ENCODE results near the gene APBB2.

APBB2 gene

DNA sequence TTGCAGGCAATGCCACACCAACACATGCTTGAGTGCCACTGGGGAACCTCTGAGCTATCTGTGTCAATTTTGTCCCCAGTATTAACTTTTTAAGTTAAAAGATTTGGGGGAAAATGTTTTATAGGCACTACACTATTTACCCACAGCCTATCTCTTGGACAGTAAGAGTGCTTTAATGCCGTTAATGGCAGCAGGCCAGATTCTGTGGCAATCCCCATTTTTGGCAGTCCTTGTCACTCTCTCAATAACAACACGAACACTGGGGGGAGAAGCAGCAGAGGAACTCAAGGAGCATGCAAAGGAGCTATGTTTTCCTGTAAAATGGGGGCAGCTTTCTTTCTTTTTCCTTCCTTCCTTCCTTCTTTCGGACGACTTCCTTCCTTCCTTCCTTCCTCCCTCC, 296.0 kb downstream of the APBB2 start:
- Histone ChIP-seq H3K36me3 (ENCODE audit: control insufficient read depth, insufficient read depth, low read length) (no peaks in the 10 kb centered on the region), H3K9me3 (ENCODE audit: control insufficient read depth, low read length) (no peaks in the 10 kb centered on the region), H3K4me1 (ENCODE audit: control insufficient read depth, insufficient read depth, low read length, poor library complexity, severe bottlenecking) (peaks cover 10% of the 10 kb centered on the region), H3K4me3 (ENCODE audit: extremely low read depth, insufficient read depth, low read length, poor library complexity, severe bottlenecking) (no peak overlapping the region), H3K27ac (ENCODE audit: low read depth, low read length, severe bottlenecking) (no peak overlapping the region)
- 50 to 71% methylated on average over 2 of the region's 4 CpGs for WGBS, 2 experiments (ENCODE audit: insufficient coverage in 2 of 2)

DNA sequence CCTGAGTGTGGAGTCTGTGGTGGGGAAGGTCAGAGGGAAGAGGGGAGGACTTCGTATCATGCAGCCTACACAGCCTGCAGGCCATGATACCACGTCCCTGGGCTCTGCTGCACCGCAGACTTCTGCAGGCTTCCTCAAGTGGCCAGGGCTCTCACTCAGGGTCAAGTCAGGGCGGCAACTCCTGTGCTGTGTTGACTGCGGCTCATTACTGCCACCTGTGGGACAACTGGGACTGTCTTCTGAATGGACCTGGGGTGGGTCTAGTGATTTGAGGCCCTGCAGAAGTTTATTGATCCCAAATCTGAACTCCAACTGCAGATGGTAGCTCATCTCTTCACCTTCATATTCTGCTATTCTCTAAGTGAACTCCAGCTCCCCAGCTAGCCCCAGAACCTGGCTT, 297.5 kb downstream of the APBB2 start:
- H3K9me3 ChIP-seq (ENCODE audit: control insufficient read depth, low read length): no peaks in the 10 kb centered on the region
- H3K4me3 ChIP-seq (ENCODE audit: extremely low read depth, insufficient read depth, low read length, poor library complexity, severe bottlenecking): no peak overlapping the region
- H3K4me1 ChIP-seq (ENCODE audit: control insufficient read depth, insufficient read depth, low read length, poor library complexity, severe bottlenecking): peaks cover 10% of the 10 kb centered on the region
- WGBS, 2 experiments (ENCODE audit: insufficient coverage in 2 of 2): 40 to 76% methylated on average over 1 to 3 of the region's 5 CpGs
- no peak overlapping the region for H3K27ac ChIP-seq (ENCODE audit: low read depth, low read length, severe bottlenecking)
- H3K36me3 ChIP-seq (ENCODE audit: control insufficient read depth, insufficient read depth, low read length): no peaks in the 10 kb centered on the region

DNA sequence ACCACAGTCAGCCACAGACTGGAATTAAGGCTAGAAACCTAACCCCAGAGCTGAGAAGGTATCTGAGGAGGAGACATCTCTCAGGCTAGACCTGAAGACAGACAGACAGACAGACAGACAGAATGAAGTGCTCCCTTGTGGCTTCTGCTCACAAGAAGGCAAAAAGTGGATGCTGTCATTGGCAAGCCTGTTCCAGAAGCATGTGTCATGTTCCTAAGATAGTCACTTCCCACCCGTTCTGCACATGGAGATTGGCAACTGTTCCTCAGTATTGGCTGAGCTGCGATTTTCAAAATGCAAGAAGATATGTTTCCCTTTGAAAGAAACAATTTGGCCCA, 298.2 kb downstream of the APBB2 start:
- Histone ChIP-seq H3K4me1 (ENCODE audit: control insufficient read depth, insufficient read depth, low read length, poor library complexity, severe bottlenecking) (peaks cover 10% of the 10 kb centered on the region), H3K4me3 (ENCODE audit: extremely low read depth, insufficient read depth, low read length, poor library complexity, severe bottlenecking) (no peak overlapping the region), H3K9me3 (ENCODE audit: control insufficient read depth, low read length) (no peaks in the 10 kb centered on the region), H3K36me3 (ENCODE audit: control insufficient read depth, insufficient read depth, low read length) (no peaks in the 10 kb centered on the region), H3K27ac (ENCODE audit: low read depth, low read length, severe bottlenecking) (no peak overlapping the region)
- 83 to 97% methylated on average over 2 of the region's 2 CpGs for WGBS, 2 experiments (ENCODE audit: insufficient coverage in 2 of 2)

DNA sequence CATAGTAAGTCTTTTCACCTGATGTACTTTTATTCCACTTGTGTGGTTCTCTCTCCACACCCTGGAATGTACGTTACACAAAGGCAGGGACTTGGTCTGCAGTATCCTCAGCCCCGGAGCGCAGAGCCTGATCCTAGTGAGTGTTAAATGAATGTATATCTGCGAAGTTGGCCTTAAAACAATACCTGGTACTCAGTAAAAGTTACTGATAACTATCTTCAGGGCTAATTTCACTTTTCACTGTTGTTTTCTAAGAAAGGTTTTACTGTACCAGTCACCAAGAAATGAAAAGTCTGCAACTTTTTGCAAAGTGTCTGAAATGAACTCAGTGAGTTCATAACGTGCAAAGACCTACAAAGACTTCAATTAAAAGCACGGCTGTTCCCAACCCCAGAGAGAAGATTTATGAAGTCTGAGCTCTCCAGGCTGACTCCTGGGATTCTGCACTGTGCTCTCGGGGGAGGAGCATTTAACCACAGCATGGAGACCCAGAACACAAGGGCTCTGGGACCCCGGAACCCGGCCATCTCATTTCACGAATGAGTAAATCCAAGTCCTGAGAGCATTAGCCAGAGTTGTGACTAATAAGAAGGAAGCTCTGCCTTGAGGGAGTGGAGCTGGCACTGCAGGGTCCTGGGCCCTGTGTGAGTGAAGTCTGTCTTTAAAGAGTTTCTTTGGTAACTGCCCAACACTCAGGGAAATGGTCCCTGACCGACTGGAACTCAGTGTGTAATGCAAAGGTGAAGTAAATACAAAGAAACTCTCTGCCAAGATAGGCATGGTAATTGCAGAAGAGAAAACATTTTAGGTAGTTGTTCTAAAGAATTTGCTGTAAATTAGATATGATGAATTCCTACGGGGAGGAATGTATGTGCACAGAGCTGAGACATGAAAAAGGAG, 298.8 kb downstream of the APBB2 start:
- H3K36me3 ChIP-seq (ENCODE audit: control insufficient read depth, insufficient read depth, low read length): no peaks in the 10 kb centered on the region
- no peaks in the 10 kb centered on the region for H3K9me3 ChIP-seq (ENCODE audit: control insufficient read depth, low read length)
- 89 to 91% methylated on average over 8 to 10 of the region's 12 CpGs for WGBS, 2 experiments (ENCODE audit: insufficient coverage in 2 of 2)
- peak overlapping the region; percentile 18 for H3K27ac ChIP-seq (ENCODE audit: low read depth, low read length, severe bottlenecking)
- H3K4me1 ChIP-seq (ENCODE audit: control insufficient read depth, insufficient read depth, low read length, poor library complexity, severe bottlenecking): peaks cover 10% of the 10 kb centered on the region
- no peak overlapping the region for H3K4me3 ChIP-seq (ENCODE audit: extremely low read depth, insufficient read depth, low read length, poor library complexity, severe bottlenecking)

DNA sequence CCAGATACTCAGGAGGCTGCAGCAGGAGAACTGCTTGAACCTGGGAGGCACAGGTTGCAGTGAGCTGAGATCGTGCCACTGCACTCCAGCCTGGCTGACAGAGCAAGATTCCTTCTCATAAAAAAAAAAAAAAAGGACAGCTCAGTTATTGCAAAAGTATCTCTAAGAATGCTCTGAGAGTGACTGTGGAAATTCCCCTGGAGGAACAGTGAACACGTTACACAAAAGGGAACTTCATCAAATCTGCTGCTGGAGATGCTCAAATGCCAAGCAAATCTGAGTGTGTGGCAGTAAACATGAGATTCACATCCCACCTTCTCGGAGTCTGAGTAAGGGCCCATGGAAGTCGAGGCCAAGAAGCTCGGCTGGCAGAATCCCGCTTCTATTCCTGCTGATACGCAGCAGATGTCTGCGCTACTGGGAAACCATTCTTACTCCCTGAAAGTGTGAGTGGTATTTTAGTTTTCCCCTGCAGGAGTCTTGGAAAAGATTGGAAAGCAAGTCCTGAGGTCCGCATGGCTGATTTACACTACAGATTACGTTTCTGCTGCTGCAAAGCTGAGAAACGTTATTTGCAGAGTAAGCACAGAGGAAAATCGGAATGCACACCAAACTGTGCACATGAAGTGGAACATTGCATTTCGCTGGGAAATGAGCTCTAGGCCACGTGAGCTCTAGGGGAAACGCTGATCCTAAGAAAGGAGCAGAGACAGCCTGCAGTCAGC, 301.7 kb downstream of the APBB2 start:
- 93% methylated on average over 13 to 14 of the region's 15 CpGs for WGBS, 2 experiments (ENCODE audit: insufficient coverage in 2 of 2)
- Histone ChIP-seq H3K27ac (ENCODE audit: low read depth, low read length, severe bottlenecking) (no peak overlapping the region), H3K36me3 (ENCODE audit: control insufficient read depth, insufficient read depth, low read length) (no peaks in the 10 kb centered on the region), H3K4me3 (ENCODE audit: extremely low read depth, insufficient read depth, low read length, poor library complexity, severe bottlenecking) (no peak overlapping the region), H3K9me3 (ENCODE audit: control insufficient read depth, low read length) (no peaks in the 10 kb centered on the region), H3K4me1 (ENCODE audit: control insufficient read depth, insufficient read depth, low read length, poor library complexity, severe bottlenecking) (peaks cover 26% of the 10 kb centered on the region)

DNA sequence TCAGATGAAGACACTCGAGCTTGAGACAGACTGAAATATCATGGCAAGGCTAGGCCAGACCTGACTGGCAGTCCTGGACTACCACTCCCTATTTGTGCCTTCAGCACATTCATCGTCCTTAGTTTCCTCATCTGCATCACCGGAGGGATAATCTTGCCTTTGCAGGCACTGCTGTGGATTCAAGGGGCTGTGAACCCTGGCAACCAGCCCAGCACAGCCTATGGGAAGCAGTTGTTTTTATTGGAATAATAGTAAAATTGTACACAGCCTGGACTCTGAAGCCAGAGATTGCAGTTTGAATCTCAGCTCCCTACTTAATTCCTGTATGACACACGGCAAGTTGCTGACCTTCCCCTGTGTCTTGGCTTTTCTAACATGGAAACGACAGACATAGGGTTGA, 303.6 kb downstream of the APBB2 start:
- 85 to 87% methylated on average over 5 of the region's 5 CpGs for WGBS, 2 experiments (ENCODE audit: insufficient coverage in 2 of 2)
- H3K27ac ChIP-seq (ENCODE audit: low read depth, low read length, severe bottlenecking): no peak overlapping the region
- H3K36me3 ChIP-seq (ENCODE audit: control insufficient read depth, insufficient read depth, low read length): no peaks in the 10 kb centered on the region
- H3K4me3 ChIP-seq (ENCODE audit: extremely low read depth, insufficient read depth, low read length, poor library complexity, severe bottlenecking): no peak overlapping the region
- H3K4me1 ChIP-seq (ENCODE audit: control insufficient read depth, insufficient read depth, low read length, poor library complexity, severe bottlenecking): peaks cover 20% of the 10 kb centered on the region
- H3K9me3 ChIP-seq (ENCODE audit: control insufficient read depth, low read length): no peaks in the 10 kb centered on the region

DNA sequence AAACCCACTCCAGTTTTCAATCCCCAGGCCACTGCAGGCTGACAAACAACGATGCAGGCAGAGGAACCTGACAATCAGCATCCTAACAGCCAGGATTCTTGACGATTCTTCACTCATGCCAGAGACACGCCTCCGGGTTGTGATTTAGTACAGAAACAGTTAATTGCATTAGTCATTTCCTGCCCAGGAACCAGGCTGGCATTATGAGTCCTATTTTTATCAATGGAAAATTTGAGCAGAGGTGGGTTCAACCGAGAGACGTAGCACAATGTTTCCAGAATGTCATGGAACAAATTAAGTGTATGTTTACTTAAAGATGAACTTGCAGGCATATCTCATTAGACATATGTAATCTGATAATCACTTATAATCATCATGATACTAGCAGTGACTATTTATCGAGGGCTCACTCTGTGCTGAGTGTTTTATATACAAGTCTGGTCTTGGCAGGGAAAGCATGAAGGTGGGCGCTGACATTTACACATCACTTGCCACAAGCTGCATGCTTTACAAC, 304.9 kb downstream of the APBB2 start:
- peaks cover 16% of the 10 kb centered on the region for H3K4me1 ChIP-seq (ENCODE audit: control insufficient read depth, insufficient read depth, low read length, poor library complexity, severe bottlenecking)
- H3K4me3 ChIP-seq (ENCODE audit: extremely low read depth, insufficient read depth, low read length, poor library complexity, severe bottlenecking): no peak overlapping the region
- H3K27ac ChIP-seq (ENCODE audit: low read depth, low read length, severe bottlenecking): peak overlapping the region; percentile 83
- H3K9me3 ChIP-seq (ENCODE audit: control insufficient read depth, low read length): no peaks in the 10 kb centered on the region
- 81 to 100% methylated on average over 2 to 4 of the region's 8 CpGs for WGBS, 2 experiments (ENCODE audit: insufficient coverage in 2 of 2)
- no peaks in the 10 kb centered on the region for H3K36me3 ChIP-seq (ENCODE audit: control insufficient read depth, insufficient read depth, low read length)

DNA sequence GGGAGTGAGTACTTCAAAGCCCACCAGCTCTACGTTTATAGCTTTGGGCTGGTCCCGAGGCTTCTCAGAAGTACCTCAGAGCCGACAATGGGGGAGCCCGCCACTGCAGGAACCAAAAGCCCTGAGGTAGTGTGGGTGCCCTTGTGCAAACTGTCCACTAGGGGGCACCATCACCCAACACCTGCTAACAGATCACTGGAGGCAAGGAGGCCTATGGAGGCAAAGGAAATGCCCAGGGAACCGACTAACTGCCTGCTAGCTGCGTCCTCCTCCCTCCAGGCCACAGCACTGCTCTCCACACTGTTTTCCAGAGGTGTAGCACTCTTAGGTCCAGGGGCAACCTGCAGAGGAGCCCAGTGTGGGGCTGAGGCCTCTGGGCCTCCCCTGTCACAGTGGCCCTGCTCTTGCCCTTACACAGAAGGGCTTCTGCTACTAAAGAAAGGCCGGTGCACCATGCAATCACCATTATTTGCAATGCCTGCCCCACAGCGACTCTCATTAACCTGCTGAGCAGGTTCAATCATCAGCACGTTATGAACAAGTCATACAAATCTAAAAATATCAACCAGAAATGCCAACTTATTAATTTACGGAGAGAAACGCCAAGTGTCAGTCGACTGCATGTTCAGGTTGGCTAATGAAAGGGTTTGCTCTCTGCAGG, 305.5 kb downstream of the APBB2 start:
- H3K9me3 ChIP-seq (ENCODE audit: control insufficient read depth, low read length): no peaks in the 10 kb centered on the region
- peak overlapping the region; percentile 83 for H3K27ac ChIP-seq (ENCODE audit: low read depth, low read length, severe bottlenecking)
- 48 to 62% methylated on average over 6 to 10 of the region's 12 CpGs for WGBS, 2 experiments (ENCODE audit: insufficient coverage in 2 of 2)
- H3K36me3 ChIP-seq (ENCODE audit: control insufficient read depth, insufficient read depth, low read length): no peaks in the 10 kb centered on the region
- H3K4me3 ChIP-seq (ENCODE audit: extremely low read depth, insufficient read depth, low read length, poor library complexity, severe bottlenecking): no peak overlapping the region
- peaks cover 16% of the 10 kb centered on the region for H3K4me1 ChIP-seq (ENCODE audit: control insufficient read depth, insufficient read depth, low read length, poor library complexity, severe bottlenecking)

DNA sequence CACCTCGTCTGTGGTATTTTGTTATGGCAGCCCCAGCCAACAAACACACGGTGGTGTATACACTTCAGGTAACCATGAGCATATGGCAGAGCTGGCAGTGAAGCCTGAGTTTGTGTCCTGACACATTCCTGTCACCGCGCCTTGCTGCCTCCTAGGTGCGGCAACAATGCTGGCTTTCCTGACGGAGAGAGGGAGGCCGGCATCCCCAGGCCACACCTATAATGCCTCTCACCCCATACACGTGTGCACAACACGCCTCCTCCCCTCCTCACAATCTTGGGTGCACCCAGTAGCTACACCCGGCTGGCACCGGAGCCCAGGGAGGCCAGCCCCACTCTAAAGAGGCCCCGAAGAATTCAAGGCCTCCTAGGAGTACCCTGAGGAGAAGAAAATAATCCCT, 306.0 kb downstream of the APBB2 start:
- no peak overlapping the region for H3K4me3 ChIP-seq (ENCODE audit: extremely low read depth, insufficient read depth, low read length, poor library complexity, severe bottlenecking)
- H3K27ac ChIP-seq (ENCODE audit: low read depth, low read length, severe bottlenecking): no peak overlapping the region
- peaks cover 16% of the 10 kb centered on the region for H3K4me1 ChIP-seq (ENCODE audit: control insufficient read depth, insufficient read depth, low read length, poor library complexity, severe bottlenecking)
- no peaks in the 10 kb centered on the region for H3K36me3 ChIP-seq (ENCODE audit: control insufficient read depth, insufficient read depth, low read length)
- H3K9me3 ChIP-seq (ENCODE audit: control insufficient read depth, low read length): no peaks in the 10 kb centered on the region
- 83% methylated on average over 5 to 12 of the region's 12 CpGs for WGBS, 2 experiments (ENCODE audit: insufficient coverage in 2 of 2)

DNA sequence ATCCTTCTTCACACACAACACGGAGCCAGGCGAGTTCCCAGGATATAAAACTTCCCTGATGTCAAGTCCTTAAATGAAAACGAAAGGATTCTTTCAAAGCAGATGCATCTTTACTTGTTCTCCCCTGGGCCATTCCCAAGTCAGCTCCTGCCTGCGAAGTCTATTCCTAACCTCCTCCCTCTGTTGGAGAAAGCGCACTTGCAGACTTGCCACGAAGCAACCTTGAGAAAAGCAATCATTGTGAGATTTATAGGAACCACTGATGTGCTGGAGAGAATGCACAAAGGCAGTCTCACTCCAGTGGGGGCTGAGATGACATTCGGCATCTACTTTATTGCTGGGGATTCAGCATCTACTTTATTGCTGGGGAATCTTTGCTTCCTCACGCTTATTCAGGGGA, 308.9 kb downstream of the APBB2 start:
- no peak overlapping the region for H3K4me3 ChIP-seq (ENCODE audit: extremely low read depth, insufficient read depth, low read length, poor library complexity, severe bottlenecking)
- H3K27ac ChIP-seq (ENCODE audit: low read depth, low read length, severe bottlenecking): no peak overlapping the region
- H3K36me3 ChIP-seq (ENCODE audit: control insufficient read depth, insufficient read depth, low read length): no peaks in the 10 kb centered on the region
- 78 to 80% methylated on average over 6 to 8 of the region's 8 CpGs for WGBS, 2 experiments (ENCODE audit: insufficient coverage in 2 of 2)
- H3K9me3 ChIP-seq (ENCODE audit: control insufficient read depth, low read length): no peaks in the 10 kb centered on the region
- H3K4me1 ChIP-seq (ENCODE audit: control insufficient read depth, insufficient read depth, low read length, poor library complexity, severe bottlenecking): peaks cover 18% of the 10 kb centered on the region

All from mesodermal cell (in vitro differentiated cells).